Stimulated activated CD8-positive, alpha-beta memory T cell treated with anti-CD3 and anti-CD28 coated beads, Interleukin-2, amount 100 ng/mL, for 1 hour (primary cell): ENCODE data around the gene PCED1B.
"Not testable (repeated sequence)": the region's sequence is repeated elsewhere in the genome, so short reads cannot be mapped to it uniquely, and the experiment has no call there.

Experiments
- DNase-seq, 2 donors: peaks; one replicate each; pipeline ENCODE4 v3.0.0-alpha.2; 2020; ENCODE audit warnings: low read depth in 2 of 2

PCED1B gene

DNA sequence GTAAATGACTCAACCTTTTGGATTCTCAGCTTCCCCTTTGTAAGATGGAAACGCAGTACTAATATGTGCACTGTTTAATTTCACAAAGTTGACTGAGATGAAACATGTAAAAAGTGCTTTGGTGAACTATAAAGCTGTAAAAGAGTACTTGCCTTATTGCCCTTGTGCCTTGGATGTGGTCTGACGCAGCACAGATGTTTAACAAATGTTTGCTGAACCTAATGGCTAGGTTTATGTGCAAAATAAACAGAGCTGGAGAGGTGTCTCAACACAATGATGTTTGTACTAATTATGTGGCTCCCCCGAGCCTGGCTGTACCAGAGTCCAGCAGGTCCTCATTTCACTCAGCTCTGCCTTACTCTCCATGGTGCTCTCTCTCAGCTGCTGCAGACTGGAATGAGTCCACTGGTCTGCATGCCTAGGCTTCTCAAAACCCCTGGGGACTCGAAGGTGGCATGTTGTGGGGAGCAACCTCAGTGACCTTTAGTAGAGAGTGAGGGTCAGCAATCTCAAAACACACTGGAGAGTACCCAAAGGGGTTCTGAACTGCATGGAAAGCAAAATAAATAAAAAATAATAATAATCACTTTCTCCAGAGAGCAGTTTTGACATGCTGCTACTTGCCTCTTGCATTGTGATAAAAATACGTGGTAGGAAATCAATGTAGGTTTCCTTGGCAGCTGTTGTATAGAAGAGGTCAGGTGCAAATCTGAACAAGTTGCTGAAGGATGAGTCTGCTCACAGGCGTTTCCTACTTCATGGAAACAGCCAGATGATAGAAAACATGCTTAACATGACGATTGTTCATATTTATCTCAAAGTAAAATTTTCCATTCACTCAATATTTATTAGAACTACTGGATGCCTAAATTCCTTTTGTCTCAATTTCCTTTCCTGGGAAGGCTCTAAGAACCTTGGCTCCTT lies 8.9 kb downstream of the PCED1B start:
- no peak for DNase-seq

DNA sequence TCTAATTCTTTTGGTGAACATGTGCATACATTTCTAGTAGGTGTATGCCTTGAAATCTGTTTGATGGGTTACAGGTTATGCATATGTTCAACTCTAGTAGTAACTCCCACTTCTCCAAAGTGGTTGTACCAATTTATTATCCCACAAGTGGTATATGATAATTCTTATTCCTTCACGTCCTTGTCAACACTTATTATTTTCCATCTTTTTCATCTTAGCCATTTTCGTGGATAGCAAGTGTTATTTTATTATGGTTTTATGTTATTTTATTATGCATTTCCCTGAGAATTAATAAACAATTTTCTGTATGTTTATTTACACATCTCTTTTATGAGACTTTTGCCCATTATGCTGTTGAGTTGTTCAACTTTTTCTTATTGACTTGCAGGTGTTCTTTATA lies 11.6 kb downstream of the PCED1B start:
- DNase-seq: no peak

DNA sequence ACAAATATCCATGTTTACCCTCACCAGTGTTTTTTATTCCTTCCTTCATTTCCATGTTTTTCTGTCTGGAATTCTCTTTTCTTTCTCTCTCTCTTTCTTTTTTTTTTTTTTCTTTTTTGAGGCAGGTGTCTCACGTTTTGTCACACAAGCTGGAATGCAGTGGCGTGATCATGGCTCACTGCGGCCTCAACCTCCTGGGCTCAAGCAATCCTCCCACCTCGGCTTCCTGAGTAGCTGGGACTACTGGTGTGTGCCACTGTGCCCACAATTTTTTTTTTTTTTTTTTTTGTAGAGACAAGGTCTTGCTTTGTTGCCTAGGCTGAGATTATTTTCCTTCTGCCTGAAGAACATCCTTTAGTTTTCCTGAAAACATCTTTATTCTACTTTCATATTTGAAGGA lies 15.4 kb downstream of the PCED1B start:
- DNase-seq: no peak

DNA sequence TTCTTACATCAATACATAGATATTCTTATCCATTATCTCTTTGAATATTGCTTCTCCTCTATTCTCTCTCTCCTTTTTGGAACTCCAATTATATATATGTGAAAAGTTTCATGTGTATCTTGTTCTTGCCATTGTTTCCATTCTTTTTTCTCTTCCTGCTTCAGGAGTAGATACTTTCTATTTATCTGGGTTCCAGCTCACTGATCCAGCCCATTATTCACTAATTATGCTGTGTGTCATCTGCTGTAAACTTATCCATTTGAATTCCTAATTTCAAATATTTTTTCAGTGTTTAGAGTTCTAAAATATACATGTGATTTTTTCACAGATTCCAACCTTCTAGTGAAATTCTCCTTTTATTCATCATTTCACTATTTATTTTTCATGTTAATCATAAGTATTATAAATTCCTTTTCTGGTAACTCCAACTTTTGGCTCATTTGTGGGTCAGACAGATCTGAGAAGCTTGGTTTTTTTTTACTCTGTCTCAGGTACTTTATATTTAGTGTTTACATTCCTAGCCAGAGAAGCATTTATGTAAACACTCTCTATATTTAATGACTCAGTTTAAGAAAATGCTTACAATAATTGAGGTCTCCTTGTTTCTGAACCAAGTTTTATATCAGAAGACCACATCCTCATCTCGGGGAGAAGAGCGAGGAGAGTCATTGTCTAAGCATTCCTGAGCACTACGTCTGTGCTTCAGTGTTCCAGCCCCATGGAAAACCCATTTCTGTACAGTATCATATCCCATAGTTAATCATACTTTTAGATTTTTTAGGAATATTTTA lies 16.2 kb downstream of the PCED1B start:
- DNase-seq: no peak

DNA sequence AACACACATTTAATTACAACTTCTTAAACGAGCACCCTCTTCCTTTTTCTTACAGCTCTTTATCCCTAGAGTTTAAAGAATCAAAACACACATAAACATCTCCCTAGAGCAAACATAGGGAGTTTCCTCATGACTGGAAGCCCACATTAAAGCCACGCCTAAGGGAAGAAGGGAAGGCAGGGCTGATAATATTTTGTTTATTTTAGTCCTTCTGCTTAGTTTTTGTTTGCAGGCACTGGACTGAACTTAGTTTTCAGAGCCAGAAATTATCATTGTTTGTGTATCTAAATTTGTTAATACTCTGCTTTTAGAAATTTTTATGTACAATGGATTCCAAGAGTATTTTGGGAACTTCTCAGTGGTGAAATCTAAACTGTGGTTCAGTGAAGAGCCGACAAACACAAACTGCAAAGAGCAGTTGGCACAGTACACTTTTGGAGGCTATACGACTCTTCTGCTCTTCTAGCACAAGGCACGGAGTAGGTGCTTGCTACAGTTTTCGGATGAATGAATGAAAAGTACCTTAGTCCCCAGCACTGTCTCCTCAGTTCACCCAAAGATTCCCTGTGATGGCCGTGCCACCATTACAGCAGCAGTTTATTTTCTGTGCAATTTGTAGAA lies 18.0 kb downstream of the PCED1B start:
- DNase-seq: no peak

DNA sequence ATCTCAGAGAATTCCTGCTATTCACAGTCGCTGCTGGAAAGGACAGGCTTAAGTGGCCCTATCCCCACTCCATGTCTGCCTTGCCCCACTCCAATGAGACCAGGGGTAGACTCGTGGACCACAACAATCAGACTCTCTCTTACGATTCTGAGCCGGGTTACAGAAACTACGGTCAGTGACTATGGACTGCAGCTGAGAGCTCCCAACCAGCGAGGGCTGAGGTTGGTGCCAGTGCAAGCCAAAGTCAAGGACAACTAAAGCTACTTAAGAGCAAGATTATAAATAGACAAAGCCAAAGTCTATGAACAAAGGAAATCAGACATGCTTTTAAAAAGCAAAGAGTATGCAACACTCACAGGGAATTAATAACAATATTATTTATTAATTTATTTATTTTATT lies 18.7 kb downstream of the PCED1B start:
- DNase-seq: no peak

DNA sequence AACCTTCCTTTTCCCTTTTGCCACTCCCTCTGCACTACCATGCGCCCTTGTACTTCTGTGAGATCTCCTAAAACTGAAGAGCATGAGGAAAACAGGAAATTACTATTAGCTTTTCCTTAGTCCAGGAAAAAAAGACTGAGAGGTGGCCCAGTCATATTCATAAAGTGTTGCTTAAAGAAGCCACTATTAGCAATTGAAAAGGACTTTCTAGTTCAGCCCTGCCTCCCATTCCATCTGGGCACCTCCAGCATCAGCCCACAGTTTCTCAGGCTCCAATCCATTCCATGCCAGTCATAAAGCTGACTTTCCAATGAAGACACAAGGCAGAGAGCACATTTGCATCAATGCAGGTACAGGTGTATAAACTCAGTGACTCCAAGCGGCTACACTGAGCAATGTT lies 20.2 kb downstream of the PCED1B start:
- no peak for DNase-seq

DNA sequence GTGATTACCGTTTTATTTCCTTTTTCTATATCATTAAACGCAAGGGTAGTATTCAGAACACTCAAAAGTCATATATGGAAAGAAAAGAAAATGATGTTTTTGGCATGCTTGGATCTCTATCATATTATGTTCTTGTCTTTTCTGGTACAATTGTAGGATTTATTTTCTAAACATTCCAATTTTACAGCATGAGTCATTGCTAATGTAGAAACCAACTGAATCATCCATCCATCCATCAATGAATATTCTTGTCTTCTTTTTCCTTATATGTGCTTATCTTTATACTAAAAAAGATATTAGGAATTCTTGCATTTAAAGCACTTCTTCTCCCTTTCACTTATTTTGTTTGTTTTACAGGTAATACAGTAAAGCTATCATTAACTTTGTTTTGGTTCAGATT lies 20.7 kb downstream of the PCED1B start:
- no peak for DNase-seq

DNA sequence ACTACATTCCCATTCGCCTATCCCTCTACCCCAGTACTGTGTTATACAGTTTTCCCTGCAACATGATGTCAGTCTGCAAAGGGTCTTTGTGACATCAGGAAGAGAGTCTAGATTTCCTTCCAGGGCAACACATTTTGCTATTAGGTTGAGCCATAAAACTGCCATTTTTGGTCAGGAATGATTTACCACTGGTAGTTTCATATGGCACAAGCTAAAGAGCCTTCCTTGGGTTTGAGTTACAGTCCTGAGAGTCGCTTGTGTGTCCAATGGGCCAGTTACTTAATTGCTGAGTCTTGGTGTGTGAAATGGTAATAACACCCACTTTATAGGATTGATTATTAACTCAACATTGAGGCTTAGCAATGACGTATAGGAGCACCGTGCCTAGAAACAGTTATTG lies 23.0 kb downstream of the PCED1B start:
- DNase-seq: no peak

DNA sequence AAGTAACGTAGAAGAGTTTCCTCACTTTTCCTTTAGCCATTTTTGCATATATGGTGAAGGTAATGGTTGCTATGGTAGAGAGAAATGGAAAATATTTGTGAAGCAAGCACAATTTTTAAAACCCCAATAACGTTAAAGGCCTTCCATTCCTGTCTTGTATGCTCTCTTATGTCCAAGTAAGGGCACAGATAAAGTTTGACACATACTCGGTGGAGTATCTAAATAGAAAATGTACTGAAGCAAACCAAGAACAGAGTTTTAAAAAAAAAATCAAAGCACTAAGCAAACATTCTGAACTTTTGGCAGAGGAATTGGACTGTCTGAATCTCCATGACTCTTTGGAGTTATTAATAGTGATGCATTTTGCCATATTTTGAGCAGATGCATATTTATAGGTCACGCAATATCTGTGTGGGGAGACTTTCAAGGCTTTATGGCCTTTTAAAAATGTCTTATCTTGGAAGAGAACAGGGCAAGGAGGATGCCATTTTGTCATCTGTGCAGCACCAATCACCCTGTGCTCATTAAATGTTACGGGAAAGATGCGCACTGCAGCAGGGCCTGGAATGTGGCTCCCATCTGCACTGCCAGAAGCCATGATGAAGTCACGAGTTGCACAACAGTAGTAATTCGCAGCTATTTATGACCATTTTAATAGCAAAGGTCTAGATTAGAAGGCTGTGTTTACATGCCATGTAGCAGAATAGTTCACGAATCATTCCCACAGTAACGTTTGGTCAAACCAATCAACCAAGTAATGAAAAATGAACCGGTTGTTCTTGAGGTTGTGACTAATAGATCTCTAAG lies 23.6 kb downstream of the PCED1B start:
- DNase-seq: no peak

DNA sequence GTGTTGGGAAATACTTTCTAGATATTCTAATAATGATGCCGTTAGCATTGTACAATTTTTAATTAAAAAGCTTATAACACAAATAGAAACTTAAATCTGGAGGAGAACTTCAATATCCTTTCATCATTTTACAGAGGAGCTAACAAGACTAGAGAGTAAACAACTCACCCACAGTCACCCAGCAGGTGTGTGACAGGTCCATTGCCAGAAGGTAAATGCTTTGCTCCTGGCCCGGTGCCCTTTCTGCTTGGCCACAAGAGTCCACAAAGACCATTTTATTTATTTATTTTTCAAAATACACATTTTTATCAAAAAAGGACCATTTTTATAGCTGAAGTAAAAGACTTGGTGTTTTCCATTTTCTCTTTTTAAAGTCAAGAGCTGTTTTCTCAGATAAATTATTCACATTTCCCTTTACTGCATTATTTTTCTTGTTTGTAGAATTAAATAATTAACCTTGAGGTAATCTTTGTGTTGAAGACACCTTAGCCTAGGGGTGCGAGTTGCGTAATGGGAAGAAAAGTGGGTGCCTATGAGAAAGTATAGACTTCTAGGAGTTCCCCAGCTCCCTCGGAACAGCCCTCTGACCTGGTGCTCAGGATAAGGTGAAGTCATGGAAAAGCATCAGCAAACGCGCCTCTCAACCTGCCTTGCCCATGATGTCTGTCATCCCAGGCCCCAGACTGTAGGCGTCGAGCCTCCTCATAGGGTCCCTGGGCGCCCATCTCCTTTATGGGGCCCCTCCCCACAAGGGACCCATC lies 26.7 kb downstream of the PCED1B start:
- DNase-seq: no peak

DNA sequence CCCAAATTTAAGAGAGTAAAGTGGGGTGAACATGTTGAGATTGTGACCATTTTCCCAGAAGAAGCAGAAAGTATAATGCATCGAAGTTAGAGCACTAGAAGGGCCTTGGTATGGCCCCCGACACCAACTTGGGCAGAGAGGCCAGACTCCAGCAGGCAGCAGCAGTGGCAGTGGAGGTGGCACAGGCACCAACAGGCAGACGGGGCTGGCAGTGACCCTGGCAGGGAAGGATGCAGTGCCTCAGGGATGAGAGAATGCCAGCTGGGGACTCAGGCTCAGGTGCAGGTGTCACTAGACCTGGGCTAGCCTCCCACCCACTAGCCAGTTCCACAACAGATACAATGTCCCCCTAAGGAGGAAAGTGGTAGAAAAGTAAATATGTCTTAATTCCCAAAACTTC lies 28.0 kb downstream of the PCED1B start:
- DNase-seq: no peak

DNA sequence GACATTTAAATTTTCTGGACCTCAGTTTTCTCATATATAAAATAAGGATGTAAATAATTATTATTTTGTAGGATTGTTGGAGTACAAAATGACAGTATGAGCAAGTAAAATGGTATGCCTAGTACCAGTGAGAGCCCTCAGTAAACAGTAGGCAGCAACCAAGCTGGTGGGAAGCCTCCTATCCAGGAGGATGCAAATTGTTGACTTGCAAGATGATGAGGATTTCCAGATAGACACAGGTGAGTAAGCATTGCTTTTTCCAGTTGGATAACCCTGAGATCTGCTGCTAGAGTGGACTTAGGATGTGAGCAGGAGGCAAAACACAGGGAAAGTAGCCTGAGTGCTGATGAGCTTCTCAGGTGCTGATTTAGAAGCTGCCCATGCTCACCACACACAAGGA lies 28.5 kb downstream of the PCED1B start:
- DNase-seq: no peak

DNA sequence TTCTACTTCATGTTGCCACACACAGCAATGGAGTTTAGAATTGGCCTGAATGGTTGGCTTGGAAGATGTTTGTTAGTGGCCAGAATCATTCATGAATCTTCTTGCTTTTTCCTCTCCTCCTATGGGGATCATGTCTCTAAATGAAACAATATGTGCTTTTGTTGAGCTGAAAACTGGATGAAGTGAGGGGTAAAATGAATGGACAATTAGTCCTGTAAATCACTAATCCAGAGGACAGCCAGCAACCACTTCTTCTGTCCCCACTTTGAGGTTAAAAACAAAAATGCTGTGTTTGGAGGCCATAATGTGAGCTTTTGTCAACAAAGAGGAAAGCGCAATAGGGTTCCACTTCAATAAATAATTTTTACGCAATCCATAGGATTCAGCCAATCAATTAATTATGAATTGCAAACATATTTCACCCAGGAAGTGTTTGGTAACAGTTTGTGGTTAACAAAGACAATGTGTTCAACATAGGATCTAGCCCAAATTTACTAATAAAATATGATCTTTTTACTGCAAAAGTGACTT lies 30.7 kb downstream of the PCED1B start:
- no peak for DNase-seq

DNA sequence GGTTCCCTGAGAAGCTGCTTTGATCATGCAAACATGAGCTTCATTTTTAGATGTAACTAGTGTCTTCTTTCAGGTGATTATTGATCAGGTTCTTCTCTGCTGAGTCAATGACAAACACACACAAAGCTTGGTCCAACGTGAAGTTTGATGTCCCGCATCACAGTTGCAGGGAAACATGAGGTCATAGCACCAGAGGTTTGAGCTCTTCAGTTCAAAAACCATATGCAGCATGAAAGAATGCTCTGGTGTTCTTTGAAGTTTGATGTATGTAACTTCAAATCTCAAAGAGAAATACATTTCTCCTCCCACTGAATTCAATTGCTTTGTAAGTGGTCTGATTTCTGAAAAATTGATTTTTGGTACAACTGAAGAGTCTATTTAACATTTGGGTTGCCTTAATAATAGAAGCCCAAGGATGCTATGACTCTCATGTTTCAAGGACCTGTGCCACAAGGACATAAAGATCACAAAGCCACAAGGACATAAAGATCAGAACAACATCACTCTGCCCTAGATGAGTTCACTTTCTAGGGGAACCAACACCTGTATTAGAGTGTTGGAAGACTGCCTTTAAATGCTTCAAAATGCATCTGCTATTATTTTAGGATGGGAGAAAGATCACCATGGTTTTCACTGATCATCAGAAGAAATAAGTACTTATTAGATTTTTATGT lies 31.4 kb downstream of the PCED1B start:
- no peak for DNase-seq

DNA sequence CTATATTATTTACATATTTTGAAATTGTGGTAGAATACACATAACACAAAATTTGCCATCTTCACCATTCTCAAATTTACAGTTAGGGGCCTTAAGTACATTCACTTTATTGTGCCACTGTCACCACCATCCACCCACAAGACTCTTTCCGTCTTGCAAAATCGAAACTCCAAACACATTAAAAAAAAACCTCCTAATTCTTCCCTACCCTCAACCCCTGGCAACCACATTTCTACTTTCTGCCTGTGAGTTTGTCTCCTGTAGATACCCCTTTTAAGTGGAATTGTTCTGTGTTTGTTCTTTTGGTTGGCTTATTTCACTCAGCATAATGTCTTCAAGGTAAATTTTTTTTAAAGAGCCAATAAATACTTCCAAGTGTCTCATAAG lies 32.0 kb downstream of the PCED1B start:
- no peak for DNase-seq

DNA sequence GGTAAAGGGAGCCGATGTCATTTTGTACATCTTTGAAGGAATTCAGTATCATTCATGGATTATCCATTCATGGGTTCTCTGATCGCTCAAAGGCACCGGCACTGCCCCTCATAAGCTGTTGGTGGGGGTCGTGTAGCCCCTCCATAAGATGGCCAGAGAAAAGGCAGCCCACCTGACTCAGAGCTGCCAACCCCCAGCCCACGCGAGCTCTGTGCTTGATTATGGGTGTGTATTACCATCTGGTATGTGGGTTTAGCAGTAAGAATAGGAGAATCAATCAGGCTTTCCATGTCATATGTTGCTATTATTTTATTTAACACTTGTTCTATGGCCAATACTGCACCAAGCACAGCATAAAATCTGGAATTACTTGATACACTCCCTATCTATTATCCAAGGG lies 32.4 kb downstream of the PCED1B start:
- DNase-seq: no peak

DNA sequence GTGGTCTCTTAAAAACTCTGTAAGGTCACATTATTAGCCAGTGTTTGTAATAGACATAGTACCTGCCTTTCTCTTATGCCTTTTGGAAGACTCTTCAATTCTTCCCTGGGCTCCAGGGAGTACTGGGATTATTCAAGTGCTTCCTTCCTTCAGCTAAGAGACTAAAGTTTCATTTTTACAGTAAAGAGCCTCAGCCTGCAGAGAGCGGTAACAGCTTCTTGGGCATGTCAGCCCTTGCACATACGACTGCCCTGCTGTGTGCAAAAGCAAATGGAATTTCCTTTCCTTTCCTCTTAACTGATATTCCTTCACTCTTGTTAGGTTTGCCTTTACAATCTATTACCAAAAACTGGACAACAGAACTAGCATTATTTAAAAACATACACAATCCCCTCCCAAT lies 33.3 kb downstream of the PCED1B start:
- DNase-seq: no peak

DNA sequence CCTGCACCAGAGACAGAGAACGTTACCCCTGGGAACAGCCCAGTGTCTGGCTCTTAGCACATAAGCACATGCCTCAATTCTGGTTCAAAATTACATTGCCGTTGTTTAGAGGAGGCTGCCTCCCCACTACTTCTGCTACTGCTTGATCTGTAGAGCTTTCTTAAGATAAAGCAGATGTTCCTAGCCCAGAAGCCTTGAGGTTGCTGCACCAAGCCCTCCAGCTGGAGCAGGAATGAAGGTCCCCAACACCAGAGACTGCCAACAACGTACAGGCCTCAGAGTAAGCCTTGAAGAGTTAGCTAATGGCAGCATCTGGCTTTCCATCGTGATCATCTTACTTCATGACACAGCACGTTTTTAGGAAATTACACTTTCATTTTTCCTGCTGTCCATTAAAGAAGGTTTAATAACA lies 35.1 kb downstream of the PCED1B start:
- no peak for DNase-seq

DNA sequence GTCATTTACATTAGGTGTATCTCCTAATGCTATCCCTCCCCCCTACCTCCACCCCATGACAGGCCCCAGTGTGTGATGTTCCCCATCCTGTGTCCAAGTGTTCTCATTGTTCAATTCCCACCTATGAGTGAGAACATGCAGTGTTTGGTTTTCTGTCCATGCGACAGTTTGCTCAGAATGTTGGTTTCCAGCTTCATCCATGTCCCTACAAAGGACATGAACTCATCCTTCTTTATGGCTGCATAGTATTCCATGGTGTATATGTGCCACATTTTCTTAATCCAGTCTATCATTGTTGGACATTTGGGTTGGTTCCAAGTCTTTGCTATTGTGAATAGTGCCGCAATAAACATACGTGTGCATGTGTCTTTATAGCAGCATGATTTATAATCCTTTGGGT lies 37.9 kb downstream of the PCED1B start:
- not testable (repeated sequence) for DNase-seq
